HL-60/S4 treated with retinoic acid at 250 ng/mL for 4 days and 3 days (cell line): ENCODE measurements around the gene SPPL3.

ENCODE experiments used
- in situ Hi-C: fragments of 300-500 bp; cut with MboI; formaldehyde crosslinking; loops from 2 replicates; pipeline ENCODE4 v1.7.0; 2022; ENCODE audit warnings: low sequenced_read_pairs

The SPPL3 gene

DNA sequence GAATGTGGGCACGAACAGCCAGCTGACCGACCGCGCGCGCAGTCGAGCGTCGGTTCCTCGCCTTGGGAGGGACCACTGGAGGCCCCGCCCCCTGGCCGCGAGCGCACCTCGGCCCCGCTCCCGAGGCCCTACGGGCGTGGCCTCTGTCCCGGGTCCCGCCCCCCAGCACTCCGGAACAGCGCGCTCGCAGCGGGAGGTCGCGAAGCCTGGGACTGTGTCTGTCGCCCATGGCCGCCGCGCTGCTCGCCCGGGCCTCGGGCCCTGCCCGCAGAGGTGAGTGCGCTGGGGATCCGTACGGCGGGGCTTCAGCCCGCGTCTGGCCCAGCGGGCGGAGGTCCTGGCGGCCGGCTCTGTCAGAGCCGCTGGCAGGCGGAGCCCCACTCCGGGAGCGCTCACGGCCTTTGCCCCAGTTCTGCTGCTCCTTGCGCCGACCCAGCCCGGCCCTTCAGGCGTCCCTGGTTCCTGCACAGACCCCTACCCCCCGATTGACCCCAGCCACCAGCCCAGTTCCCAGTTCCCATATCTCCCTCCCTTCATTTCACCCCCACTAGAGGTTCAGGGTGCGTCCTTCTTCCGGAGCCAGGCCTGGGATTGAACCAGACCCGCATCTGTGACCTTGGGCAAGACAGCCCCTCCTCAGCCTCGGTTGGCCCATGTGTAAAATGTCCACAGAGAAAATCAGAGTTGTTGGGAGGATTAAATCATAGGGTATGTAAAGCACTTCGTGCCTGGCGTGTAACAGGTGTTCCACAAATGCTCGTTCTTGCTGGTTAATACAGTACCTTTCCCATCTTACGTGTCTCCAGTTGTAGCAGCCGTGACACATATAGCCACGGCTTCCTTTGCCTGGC, 178.3 kb downstream of the SPPL3 start, which contains the start of gene ACADS:
TSS of gene ACADS (plus strand) at position 168 of the 851 bp plus-strand sequence. CDS start at position 228, 60 bp downstream.
- in situ Hi-C loops, result no loop called here

DNA sequence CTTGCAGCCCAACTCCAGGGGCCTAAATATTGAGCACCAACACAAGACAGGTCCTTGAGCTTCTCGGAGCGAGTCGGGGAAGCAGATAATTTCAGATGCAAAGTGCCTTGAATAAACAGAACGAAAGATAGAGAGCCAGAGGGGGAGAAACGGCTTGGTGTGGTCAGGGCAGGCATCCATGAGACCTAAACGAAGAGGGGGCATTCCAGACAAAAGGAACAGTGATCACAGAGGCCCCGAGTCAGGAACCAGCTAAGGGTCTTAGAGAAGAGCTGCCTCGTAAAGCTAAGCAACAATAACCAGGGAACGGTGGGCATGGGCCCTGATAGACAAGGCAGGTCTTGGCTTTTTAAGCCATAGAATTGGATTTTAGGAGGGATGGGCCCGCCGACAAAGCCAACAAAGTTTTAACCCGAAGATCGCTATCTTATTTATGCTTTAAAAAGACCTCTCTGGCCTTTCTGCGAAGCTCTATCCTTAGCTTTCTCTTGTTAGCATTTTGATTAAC, 179.0 kb downstream of the SPPL3 start:
- in situ Hi-C loops, result no loop called here

DNA sequence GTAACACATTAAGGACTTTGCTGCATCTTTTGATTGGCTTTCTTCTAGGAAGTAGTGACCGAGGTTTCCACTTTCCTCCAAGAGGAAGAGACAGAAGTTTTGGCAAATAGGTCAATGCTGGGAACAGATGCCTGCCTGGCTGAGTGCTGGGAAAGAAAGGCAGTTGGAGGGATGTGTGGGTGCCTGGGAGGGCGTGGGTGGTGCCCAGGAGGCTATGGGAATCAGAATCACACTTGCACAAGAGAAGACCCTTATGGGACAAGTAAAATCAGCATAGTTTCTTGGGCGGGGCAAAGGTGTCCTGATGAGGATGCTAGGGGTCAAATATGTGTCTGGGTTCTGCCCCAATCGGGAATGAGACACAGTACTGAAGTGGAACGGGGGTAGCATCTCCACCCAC, 179.4 kb downstream of the SPPL3 start:
- in situ Hi-C loops, result no loop called here

DNA sequence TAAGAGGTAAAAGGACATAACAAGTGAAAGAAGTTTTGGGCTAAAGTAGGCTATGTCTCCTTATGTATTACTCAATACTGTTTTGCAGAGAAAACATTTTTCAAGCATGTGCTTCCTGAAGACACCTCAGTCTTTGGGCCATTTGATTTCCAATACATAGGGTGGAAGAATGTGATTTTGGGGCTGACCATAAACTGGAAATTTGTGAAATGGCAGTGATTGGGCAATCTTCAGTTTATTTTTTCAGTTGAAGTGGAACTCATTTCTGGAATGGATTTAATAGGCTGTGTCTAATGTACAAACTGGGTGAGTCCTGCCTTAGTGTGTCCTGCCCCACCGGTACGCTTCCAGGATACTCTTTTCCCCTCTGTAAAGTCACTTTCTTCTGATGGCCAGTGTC, 181.4 kb downstream of the SPPL3 start:
- in situ Hi-C loops, result no loop called here

DNA sequence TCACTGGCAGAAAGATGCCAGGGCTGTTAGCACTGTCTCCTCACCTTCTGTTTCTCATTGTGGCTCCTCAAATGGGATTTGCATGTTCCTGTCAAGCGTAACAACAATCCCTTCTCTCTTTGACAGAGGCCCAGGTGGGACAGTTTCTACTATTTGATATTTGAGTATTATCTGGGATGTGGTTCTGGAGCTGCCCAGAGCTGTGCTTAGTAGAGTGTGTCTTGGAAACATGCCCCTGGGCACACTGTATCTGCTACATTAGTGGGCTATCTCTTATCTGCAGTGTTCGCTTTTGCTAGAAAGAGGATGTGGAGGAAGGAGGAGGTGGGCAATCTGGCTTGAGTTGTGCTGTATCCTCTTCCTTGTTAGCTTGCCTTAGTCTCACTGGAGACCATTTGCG, 182.3 kb downstream of the SPPL3 start:
- in situ Hi-C loops, result no loop called here

DNA sequence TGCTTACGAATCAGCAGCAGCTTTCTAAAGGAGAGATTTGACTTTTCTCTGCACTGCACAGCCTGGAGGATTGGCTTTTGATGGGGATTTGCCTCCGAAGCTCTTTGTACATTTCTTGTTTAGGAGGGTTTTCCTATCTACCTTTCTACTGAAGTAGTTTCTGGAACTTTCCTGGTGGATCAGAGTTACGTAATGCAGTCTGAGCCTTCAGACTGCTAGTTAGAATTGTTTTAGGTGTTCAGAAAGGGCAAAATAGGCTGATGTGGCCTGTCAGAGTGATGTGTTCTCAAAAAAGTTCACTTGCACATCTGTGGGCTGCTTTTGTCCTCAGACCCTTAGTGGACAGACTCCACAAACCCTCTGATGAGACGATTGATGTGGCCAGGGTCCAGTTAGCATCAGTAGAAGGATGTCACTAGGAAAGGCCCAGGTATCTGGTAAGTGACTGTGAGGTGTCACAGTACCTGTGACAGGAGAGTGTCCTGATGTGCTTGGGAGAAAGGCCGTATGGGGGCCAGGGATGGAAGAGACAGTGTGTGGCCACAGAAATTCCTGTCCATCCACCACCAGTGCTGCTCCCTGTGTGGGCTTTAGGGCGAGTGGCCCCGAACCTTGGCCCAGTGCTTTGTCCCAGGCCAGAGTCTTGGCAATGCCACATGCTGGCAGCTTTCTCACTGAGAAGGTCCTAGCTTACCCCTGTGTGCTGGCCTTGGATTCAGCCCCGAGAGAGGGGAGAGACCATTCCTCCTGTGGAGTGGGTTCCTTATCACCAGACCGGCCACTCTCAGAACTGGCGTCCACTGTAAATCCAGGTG, 183.0 kb downstream of the SPPL3 start:
- in situ Hi-C loops, result no loop called here

DNA sequence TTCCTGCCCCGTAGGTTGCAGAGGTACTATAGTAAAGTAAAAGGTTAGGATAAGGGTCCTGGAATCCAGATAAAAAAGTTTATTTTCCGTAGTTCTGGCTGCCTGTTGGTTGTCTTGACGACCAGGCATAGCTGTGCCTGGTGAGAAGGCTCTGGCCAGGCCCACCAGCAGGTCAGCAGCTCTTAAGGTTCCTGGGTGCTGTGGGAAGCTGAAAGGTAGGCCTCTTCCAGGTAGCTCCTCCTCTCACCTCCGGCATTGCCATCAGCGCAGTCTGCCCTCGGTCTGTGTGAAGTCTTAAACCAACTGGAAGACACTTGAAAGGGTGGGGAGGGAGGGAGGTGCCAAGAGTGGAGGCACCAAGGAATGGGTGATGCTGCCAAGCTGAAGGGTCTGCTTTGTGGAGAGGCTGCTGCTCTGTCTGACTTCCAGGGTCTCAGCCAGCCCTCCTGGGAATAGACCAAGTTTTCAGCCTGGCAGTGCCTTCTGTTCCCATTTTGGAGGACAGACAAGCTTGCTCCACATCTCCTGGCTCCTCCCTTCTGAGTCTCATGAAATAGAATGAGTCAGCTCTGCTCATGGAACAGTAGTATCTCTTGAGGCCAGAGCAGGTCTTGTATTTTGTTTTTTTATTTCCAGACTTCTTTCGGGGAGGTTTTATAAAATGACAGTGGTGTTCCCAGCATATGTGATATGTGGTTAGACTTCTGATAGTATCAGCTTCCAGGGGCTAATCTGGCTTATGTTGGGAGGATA, 183.7 kb downstream of the SPPL3 start:
- in situ Hi-C loops, result no loop called here

DNA sequence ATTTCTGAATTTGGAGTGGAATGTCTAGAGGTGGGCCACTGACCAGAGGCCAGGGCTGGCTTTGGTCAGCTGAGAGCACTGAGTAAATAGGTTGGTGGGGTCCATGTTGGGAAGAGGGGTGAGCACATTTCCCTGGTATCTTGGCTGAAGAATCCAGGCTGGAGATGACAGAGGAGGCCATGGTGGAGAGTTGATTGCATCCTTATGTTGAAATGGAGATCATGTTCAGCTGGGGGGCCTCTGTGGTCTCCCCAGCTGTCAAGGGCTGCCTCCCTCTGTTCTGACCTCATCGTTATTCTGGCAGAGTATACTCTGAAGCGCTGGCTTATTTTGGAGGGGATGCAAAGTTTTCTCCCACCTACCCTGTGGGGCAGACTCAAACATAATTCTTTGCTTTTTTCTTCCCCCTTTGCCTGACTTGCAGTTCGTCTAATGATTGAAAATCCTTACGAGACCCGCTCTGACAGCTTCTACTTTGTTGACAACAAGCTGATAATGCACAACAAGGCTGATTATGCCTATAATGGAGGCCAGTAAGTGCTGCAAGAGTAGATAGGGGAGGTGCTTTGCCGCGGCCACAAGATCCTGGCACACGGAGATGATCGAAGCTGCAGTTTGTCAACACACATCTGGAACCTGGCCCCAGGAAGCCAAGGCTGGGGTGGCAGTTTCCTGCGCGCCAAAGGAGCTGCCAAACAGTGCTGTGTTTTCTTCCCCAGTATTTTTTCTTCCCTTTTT, 184.5 kb downstream of the SPPL3 start:
- in situ Hi-C loops, result loop anchor here (10.0 kb wide), 1 partner anchor 135 kb away; the partner anchor contains the start of gene POP5

DNA sequence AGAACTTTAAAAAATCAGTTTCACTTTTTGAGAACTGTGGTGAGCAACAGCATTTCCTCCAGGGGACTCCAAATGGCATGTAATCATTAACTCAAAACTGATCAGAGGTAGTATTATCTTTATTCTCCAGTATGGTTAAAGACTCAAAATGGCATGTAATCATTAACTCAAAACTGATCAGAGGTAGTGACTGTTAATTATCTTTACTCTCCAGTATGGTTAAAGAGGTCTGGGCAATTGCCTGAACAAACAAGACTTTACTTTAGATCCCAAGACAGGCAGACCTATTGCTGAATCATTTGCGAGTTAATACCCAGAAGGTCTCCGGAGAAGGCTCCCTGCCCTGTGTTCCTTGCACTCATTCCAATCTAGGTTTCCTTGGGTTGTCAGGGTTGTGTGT, 185.1 kb downstream of the SPPL3 start:
- in situ Hi-C loops, result loop anchor here (10.0 kb wide), 1 partner anchor 134 kb away; the partner anchor contains the start of gene POP5

DNA sequence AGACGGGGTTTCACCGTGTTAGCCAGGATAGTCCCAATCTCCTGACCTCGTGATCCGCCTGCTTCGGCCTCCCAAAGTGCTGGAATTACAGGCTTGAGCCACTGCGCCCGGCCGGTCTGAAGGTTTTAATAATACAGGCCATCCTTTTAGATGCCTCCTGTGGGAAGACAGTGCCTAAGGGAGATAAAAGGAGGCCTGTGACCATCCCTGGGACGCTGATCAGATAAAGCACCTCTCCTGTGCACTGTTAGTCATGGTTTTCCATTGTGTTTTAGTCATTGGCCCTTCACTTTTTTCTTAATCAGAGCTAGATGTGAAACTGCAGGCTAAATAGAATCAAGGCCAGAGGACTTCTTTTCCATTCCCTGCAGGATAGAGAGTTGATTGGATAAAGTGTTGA, 186.1 kb downstream of the SPPL3 start:
- in situ Hi-C loops, result loop anchor here (10.0 kb wide), 1 partner anchor 133 kb away; the partner anchor contains the start of gene POP5

DNA sequence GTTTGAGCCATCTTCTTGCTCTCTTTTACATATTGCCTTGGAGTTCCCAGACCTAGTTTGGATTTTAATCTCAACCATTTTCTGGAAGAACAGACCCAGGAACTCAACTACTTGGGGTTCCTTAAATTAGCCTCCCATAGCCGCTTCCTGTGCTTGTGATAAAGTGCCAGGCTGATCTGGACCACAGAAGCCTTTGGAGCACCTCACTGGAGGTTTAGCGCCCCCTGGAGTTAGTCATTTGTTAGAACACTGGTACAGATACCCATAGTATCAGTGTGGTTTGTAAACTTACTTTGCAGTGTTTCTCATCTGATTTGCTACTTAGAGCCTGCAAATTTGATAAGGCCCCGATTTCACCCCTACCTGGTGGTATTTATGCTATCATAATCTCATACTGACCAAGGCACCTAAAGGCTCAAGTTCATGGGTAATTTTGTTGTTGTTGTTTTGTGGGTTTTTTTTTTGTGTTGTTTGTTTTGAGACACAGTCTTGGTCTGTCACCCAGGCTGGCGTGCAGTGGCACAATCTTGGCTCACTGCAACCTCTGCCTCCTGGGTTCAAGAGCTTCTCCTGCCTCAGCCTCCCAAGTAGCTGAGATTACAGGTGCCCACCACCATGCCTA, 190.2 kb downstream of the SPPL3 start:
- in situ Hi-C loops, result loop anchor here (10.0 kb wide), 1 partner anchor 129 kb away; the partner anchor contains the start of gene POP5

DNA sequence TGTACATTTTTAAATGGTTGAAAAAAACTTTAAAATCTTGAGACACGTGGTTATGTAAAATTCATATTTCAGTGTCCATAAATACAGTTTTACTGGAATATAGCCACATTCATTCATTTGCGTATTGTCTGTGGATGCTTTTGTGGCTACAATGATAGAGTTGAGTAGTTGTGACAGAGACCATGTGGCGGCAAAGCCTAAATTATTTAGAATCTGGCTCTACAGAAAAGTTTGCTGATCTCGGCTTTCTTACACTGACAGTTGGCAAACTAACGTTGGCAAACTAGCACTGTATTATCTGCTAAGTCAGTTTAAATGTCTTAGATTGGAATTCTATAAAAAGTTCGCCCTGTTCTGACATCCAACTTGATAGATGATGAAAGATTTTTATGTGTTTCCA, 191.5 kb downstream of the SPPL3 start:
- in situ Hi-C loops, result loop anchor here (10.0 kb wide), 1 partner anchor 128 kb away; the partner anchor contains the start of gene POP5
